Tibial artery (tissue), 4 donors: ENCODE results near the gene GOLPH3L.

Experiments used
- DNase-seq, 2 donors: peaks; one replicate each; pipeline ENCODE4 v3.0.0-alpha.2; 2019
- H3K27ac ChIP-seq, 2 donors: fragments of 200-600 bp; sonication (generic) in 1 of 2; 1 replicate in 1 of 2; 2 replicates in 1 of 2; pipeline ENCODE4 v1.5.1; 2018 to 2019; ENCODE audit warnings: mild to moderate bottlenecking in 1 of 2
- H3K27me3 ChIP-seq, 2 donors: fragments of 200-600 bp; sonication (generic) in 1 of 2; one replicate each; pipeline versions ENCODE4 v1.5.1 to v1.6.0; 2016 to 2019
- H3K36me3 ChIP-seq, 3 donors: fragments of 200-600 bp; sonication (generic) in 2 of 3; one replicate each; pipeline ENCODE4 v1.5.1; 2016 to 2019; ENCODE audit warnings: mild to moderate bottlenecking in 2 of 3
- H3K4me1 ChIP-seq, 4 donors: fragments of 200-600 bp; sonication (generic) in 2 of 4; 1 replicate in 3 of 4; 2 replicates in 1 of 4; pipeline ENCODE4 v1.5.1; 2016 to 2019
- H3K4me3 ChIP-seq, 2 donors: fragments of 200-600 bp; sonication (generic) in 1 of 2; 1 replicate in 1 of 2; 2 replicates in 1 of 2; pipeline ENCODE4 v1.5.1; 2018 to 2019; ENCODE audit warnings: mild to moderate bottlenecking in 2 of 2
- H3K9me3 ChIP-seq, 3 donors: fragments of 200-600 bp; sonication (generic) in 1 of 3; one replicate each; pipeline ENCODE4 v1.5.1; 2016 to 2019
- intact Hi-C: fragments of 100-400 bp; cut with DNase I; formaldehyde crosslinking; loops from one replicate; pipeline ENCODE4 v1.15.0; 2023; ENCODE audit warnings: low total_unique reads
- TF ChIP-seq, protein P1 (sequence below), 2 experiments: fragments of 200-600 bp in 1 of 2; fragments of 450-650 bp in 1 of 2; IDR thresholded peaks; one replicate each; pipeline ENCODE4 v1.5.1; 2017 to 2019; ENCODE audit warnings: antibody characterized with exemption in 2 of 2, mild to moderate bottlenecking in 1 of 2, moderate library complexity in 1 of 2

Gene GOLPH3L

DNA sequence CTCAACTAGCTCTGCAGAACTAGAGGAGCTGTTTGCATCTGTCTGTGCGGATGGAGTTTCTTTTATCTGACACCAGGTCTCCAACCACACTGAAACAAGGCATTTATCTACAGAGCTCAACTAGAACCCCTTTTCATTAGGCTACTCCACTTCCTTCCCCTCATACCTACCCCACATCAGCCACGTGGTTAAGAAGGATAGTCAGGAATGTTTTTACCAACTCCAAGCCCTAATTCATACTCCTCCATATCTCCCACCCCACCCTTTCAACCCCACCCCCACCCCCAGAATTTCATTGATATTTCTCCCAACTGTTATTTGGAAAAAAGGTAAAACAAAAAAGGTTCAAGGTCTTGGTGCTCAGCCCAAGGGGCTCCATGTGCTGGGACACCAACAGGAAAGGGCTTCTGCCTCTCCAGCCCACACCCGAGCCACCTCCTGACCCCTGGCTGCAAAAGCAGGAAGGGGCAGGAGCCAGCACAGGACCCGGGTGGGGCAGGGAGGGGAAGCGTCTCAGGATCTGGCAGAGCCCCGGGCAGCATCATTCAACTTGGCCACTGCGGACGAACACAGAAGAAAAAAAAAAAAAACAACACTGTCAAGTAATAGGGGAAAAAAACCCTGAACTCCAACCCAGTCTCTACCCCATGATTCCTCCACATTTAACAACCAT lies 74.5 kb downstream of the GOLPH3L start:
- TF ChIP-seq, protein P1, sequence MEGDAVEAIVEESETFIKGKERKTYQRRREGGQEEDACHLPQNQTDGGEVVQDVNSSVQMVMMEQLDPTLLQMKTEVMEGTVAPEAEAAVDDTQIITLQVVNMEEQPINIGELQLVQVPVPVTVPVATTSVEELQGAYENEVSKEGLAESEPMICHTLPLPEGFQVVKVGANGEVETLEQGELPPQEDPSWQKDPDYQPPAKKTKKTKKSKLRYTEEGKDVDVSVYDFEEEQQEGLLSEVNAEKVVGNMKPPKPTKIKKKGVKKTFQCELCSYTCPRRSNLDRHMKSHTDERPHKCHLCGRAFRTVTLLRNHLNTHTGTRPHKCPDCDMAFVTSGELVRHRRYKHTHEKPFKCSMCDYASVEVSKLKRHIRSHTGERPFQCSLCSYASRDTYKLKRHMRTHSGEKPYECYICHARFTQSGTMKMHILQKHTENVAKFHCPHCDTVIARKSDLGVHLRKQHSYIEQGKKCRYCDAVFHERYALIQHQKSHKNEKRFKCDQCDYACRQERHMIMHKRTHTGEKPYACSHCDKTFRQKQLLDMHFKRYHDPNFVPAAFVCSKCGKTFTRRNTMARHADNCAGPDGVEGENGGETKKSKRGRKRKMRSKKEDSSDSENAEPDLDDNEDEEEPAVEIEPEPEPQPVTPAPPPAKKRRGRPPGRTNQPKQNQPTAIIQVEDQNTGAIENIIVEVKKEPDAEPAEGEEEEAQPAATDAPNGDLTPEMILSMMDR (IDR thresholded peaks at IDR 0.05) = no peak
- H3K27ac ChIP-seq = peak overlapping the region; percentile 53 to 61
- H3K27me3 ChIP-seq = no peaks in the 10 kb centered on the region
- no peaks in the 10 kb centered on the region for H3K9me3 ChIP-seq
- H3K4me1 ChIP-seq = peaks cover 0 to 44% (median 32%) of the 10 kb centered on the region in 4 donors
- peak; percentile 58 to 77 for DNase-seq
- peaks cover 39 to 67% (median 61%) of the 10 kb centered on the region in 3 donors for H3K36me3 ChIP-seq
- intact Hi-C loops = loop anchor here (5.0 kb wide), 1 partner anchor 45 kb away; the partner anchor contains the start of gene MCL1
- H3K4me3 ChIP-seq = no peak overlapping the region

DNA sequence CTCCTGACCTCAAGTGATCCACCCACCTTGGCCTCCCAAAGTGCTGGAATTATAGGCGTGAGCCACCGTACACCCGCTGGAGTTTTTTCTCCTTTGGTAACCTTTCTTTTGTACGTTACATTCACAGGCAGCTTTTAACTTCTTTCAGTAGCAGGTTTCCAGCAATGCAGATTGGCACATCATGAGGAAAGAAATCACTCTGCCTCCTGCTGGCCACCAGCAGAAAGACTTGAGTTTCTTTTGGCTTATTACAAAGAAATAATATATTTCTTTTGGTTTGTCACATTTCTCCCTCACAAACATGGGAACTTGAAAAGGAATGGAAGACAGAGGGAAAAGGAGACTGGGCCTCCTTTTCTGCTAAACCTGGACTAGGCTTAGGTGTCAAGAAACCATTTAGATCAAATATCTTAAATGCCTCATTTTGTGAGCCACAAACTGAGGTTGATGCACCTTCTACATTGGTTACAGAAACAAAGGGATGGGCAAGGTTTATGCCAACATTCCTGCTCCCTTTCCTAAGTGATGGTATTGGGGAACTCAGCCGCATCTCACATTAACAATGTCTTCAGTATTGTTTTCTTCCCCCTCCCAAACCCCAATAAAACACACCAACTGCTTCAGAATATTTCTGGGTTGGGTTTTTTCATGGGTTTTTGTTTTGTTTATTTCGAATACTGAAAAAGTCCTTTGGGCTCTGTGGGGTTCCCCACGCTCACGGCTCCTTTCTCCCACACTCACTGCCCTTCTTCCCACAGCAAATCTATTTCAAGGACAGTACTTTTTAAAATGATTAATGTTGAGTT lies 75.3 kb downstream of the GOLPH3L start:
- H3K27ac ChIP-seq = peak overlapping the region; percentile 53 to 61

DNA sequence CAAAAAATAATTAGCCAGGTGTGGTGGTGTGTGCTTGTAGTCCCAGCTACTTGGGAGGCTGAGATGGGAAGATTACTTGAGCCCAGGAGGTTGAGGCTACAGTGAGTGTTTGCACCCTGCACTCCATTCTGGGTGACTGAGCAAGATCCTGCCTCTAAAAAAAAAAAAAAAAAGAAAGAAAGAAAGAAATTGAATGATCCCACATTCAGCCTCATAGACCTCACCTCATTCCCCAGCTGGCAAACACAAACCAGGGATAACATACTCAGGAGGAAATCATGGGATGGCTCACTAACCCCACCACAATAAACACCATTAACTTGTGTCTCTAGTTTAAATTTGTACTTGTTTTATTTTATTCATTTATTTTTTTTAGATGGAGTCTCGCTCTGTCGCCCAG lies 76.0 kb downstream of the GOLPH3L start:
- Histone ChIP-seq H3K9me3 (no peaks in the 10 kb centered on the region), H3K27ac (peak overlapping the region; percentile 53 to 61), H3K4me1 (peaks cover 0 to 43% (median 29%) of the 10 kb centered on the region in 4 donors), H3K36me3 (peaks cover 25 to 65% (median 59%) of the 10 kb centered on the region in 3 donors), H3K4me3 (no peak overlapping the region), H3K27me3 (no peaks in the 10 kb centered on the region)
- TF ChIP-seq, protein P1 (IDR thresholded peaks at IDR 0.05) = no peak
- intact Hi-C loops = loop anchor here (5.0 kb wide), 1 partner anchor 44 kb away; the partner anchor contains the start of gene MCL1
- DNase-seq = no peak

More for the DNA sequence above, 75.3 kb downstream of the GOLPH3L start:
- Histone ChIP-seq H3K4me3 (no peak overlapping the region), H3K4me1 (peaks cover 0 to 43% (median 32%) of the 10 kb centered on the region in 4 donors), H3K27me3 (no peaks in the 10 kb centered on the region), H3K9me3 (no peaks in the 10 kb centered on the region), H3K36me3 (peaks cover 32 to 68% (median 61%) of the 10 kb centered on the region in 3 donors)
- intact Hi-C loops = loop anchor here (5.0 kb wide), 1 partner anchor 44 kb away; the partner anchor contains the start of gene MCL1
- DNase-seq = peak; percentile 70 to 79
- TF ChIP-seq, protein P1 (IDR thresholded peaks at IDR 0.05) = peak; percentile 69 to 79

DNA sequence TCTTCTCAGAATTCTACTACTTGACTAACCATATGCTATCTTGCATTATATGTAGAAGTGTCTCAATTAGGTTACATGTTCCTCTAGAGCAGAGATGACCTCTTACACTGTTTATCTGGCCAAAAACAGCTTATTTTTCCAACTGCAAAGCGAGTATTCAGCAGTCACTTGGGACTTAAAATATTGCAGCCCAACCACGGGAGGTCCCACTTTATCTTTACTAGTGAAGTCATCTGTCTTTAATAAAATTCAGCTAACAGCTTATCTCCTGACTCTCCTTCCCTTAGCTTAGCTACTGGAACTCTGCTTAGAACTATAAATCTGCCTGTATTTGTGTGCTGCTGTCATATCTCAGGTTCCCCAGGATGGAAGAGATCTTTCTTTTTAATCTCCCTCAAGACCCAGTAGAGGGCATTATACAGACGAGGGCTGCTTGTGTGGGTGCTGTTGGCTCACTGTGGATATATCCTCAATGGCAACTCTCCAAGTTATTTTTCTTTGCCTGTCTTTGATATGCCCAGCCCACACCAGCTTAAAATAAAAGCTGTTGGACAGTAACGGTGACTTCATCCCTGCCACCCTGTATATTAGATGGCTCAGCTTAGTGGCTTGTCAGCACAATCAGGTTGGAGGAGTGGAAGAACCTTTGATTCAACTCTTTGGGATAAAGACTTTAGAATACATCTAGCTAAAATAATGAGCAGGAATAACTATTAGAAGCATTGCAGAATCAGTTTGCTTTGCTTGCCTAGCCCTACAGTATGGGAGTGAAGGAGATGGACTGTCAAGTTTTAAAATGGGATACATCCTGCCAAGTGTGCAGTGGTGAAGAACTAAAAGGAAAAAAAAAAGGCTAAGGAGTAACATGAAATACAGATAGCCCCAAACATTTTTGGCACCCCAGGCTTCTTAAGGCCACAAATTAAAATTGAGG lies 77.1 kb downstream of the GOLPH3L start:
- H3K36me3 ChIP-seq = peaks cover 15 to 54% (median 48%) of the 10 kb centered on the region in 3 donors
- intact Hi-C loops = loop anchor here (5.0 kb wide), 1 partner anchor 43 kb away; the partner anchor contains the start of gene MCL1
- peak overlapping the region; percentile 53 to 61 for H3K27ac ChIP-seq

More for the DNA sequence above, 77.1 kb downstream of the GOLPH3L start:
- no peak overlapping the region for H3K4me3 ChIP-seq
- H3K4me1 ChIP-seq = peaks cover 0 to 49% (median 28%) of the 10 kb centered on the region in 4 donors
- H3K9me3 ChIP-seq = no peaks in the 10 kb centered on the region
- TF ChIP-seq, protein P1 (IDR thresholded peaks at IDR 0.05) = peak in 1 of 2 experiments; percentile 8
- no peaks in the 10 kb centered on the region for H3K27me3 ChIP-seq
- DNase-seq = no peak
